CD4-positive, alpha-beta memory T cell (primary cell): ENCODE measurements around the gene VWA3B. TPM values are rescaled to one million over a fixed set of nuclear protein-coding genes. Genes with fewer than 3 reads are reported as not detected.

ENCODE experiments used
- CTCF ChIA-PET: fragments of 350-600 bp; sonication (Branson Sonifier 250); formaldehyde crosslinking; loops from one replicate; lab custom pipeline; 2021; ENCODE audit warnings: inconsistent platforms; ENCODE audit not compliant: partially characterized antibody; lab: Charles Lee
- POLR2A ChIA-PET: fragments of 350-600 bp; sonication (Branson Sonifier 250); formaldehyde crosslinking; loops from one replicate; lab custom pipeline; 2021; ENCODE audit not compliant: partially characterized antibody; lab: Charles Lee
- DNase-seq, 5 donors: peaks; one replicate each; pipeline versions ENCODE4 v3.0.0 to v3.0.0-alpha.2; 2020 to 2022; ENCODE audit warnings: mixed read lengths in 1 of 5
- H3K27ac ChIP-seq: one replicate; pipeline ENCODE4 v1.7.0; 2013; ENCODE audit warnings: low read depth, low read length
- H3K27me3 ChIP-seq: 2 replicates; pipeline ENCODE4 v1.7.0; 2013; ENCODE audit warnings: mild to moderate bottlenecking, low read length, moderate library complexity; ENCODE audit not compliant: insufficient read depth
- H3K36me3 ChIP-seq: 2 replicates; pipeline ENCODE4 v1.7.0; 2013; ENCODE audit warnings: mild to moderate bottlenecking, low read length, moderate library complexity; ENCODE audit not compliant: insufficient read depth
- H3K4me1 ChIP-seq: 2 replicates; pipeline ENCODE4 v1.7.0; 2013; ENCODE audit warnings: mild to moderate bottlenecking, low read length, moderate library complexity; ENCODE audit not compliant: insufficient read depth
- H3K4me3 ChIP-seq, 2 donors: one replicate each; pipeline ENCODE4 v1.7.0; 2013; ENCODE audit warnings: low read length in 2 of 2, mild to moderate bottlenecking in 1 of 2
- H3K9me3 ChIP-seq, 2 donors: one replicate each; pipeline ENCODE4 v1.7.0; 2013; ENCODE audit warnings: low read length in 2 of 2, control low read depth in 1 of 2; ENCODE audit not compliant: control insufficient read depth in 1 of 2
- H3K27ac Mint-ChIP-seq, 7 donors: one replicate each; pipeline ENCODE4 v1.8.0; 2020 to 2021; ENCODE audit warnings: mixed read lengths in 7 of 7, mild to moderate bottlenecking in 6 of 7, inconsistent platforms in 3 of 7, moderate library complexity in 3 of 7
- H3K27me3 Mint-ChIP-seq, 2 donors: one replicate each; pipeline ENCODE4 v1.8.0; 2020 to 2021; ENCODE audit warnings: mixed read lengths in 2 of 2
- H3K36me3 Mint-ChIP-seq, 2 donors: one replicate each; pipeline ENCODE4 v1.8.0; 2020 to 2021; ENCODE audit warnings: mixed read lengths in 2 of 2, inconsistent platforms in 1 of 2, mild to moderate bottlenecking in 1 of 2
- H3K4me1 Mint-ChIP-seq, 4 donors: one replicate each; pipeline ENCODE4 v1.8.0; 2020 to 2021; ENCODE audit warnings: mixed read lengths in 4 of 4, mild to moderate bottlenecking in 1 of 4
- H3K4me3 Mint-ChIP-seq, 8 donors: one replicate each; pipeline ENCODE4 v1.8.0; 2020 to 2021; ENCODE audit warnings: mixed read lengths in 8 of 8, mild to moderate bottlenecking in 7 of 8, moderate library complexity in 6 of 8, inconsistent platforms in 3 of 8
- H3K9me3 Mint-ChIP-seq, 8 donors: one replicate each; pipeline ENCODE4 v1.8.0; 2020 to 2021; ENCODE audit warnings: mixed read lengths in 8 of 8, mild to moderate bottlenecking in 5 of 8, inconsistent platforms in 3 of 8, moderate library complexity in 1 of 8
- intact Hi-C: fragments of 100-400 bp; cut with micrococcal nuclease; formaldehyde crosslinking; loops from one replicate; pipeline ENCODE4 v1.15.1; 2023
- polyA plus RNA-seq, 2 donors: library from polyadenylated mRNA; unstranded; fragments of 300-500 nt; fragmentation: Illumina TruSeq; gene quantifications; one replicate each; pipeline ENCODE4 v1.2.3, GENCODE V29; 2021
- total RNA-seq, 2 experiments: library from RNA; stranded (reverse); gene quantifications; one replicate each; pipeline ENCODE4 v1.2.3, GENCODE V29; 2021

VWA3B gene
- total and polyA plus RNA-seq, 4 experiments from 2014 or later, result not detected

DNA sequence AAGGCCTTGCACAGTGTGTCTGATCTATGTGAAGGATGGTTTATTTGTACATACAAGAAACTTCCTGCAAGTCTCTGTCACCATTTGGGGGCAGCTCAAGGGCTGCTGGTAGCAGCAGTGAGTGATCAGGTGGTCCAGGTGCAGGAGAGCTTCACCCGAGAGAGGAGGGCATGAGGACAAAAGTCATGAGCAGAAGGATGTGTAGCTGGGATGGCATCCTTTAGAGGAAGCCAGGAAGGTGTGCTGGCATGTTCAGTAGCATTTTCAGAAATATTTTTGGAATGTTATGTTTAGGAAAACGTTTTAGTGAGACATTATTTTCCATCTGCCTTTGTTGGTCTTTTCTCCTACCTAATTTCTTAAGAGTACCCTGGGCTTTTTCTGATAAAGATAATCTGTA lies 31.9 kb downstream of the VWA3B start:
- Mint-ChIP-seq H3K4me3 (no peak overlapping the region), H3K36me3 (no peaks in the 10 kb centered on the region), H3K27ac (no peak overlapping the region), H3K27me3 (peaks cover 18 to 25% of the 10 kb centered on the region in 2 donors), H3K9me3 (peaks cover 0 to 10% (median 5%) of the 10 kb centered on the region in 8 donors), H3K4me1 (peaks cover 0 to 7% (median 2%) of the 10 kb centered on the region in 4 donors)
- H3K4me1 ChIP-seq, result no peaks in the 10 kb centered on the region
- no peaks in the 10 kb centered on the region for H3K9me3 ChIP-seq
- H3K27me3 ChIP-seq, result no peaks in the 10 kb centered on the region
- ChIA-PET POLR2A (no interaction called here), CTCF (interaction anchor here (0.9 kb wide), 1 partner anchor 312 kb away, joined by 3 read pairs; no protein-coding TSS in a partner anchor)
- no peak overlapping the region for H3K27ac ChIP-seq
- no peak overlapping the region for H3K4me3 ChIP-seq
- DNase-seq, result no peak
- intact Hi-C loops, result no loop called here
- no peaks in the 10 kb centered on the region for H3K36me3 ChIP-seq

- Mint-ChIP-seq H3K4me3 (no peak overlapping the region), H3K9me3 (peaks cover 0 to 3% (median 0%) of the 10 kb centered on the region in 8 donors), H3K27ac (no peak overlapping the region), H3K36me3 (no peaks in the 10 kb centered on the region), H3K27me3 (peaks cover 19 to 22% of the 10 kb centered on the region in 2 donors), H3K4me1 (peaks cover 0 to 7% (median 3%) of the 10 kb centered on the region in 4 donors)
- intact Hi-C loops, result no loop called here
- no peak overlapping the region for H3K27ac ChIP-seq
- no peaks in the 10 kb centered on the region for H3K4me1 ChIP-seq
- H3K27me3 ChIP-seq, result no peaks in the 10 kb centered on the region
- no peak overlapping the region for H3K4me3 ChIP-seq
- ChIA-PET POLR2A (no interaction called here), CTCF (no interaction called here)
- DNase-seq, result no peak
- H3K9me3 ChIP-seq, result no peaks in the 10 kb centered on the region
- H3K36me3 ChIP-seq, result no peaks in the 10 kb centered on the region
These were observed 34.2 kb downstream of the VWA3B start for GRCh38 chr2:98121149-98121548.

DNA sequence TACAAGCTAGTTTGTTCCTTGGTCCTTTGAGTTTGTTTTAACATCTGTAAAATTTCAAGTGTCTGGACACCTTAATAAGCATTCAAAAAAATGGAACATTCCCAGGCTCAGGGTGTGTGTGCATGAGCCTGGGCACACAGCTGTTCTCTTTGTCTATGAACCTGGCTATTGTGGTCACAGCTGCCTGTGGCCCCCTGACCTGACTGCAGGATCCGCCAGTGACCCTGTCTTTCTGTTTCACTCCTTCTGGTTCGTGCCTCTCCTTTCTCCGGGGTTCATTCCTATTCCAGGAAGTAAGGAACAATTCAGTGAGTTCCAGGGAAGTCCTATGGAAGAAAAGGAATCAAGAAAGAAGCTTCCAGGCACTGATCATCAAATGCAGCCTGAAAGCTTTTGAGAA lies 35.6 kb downstream of the VWA3B start:
- intact Hi-C loops, result no loop called here
- Mint-ChIP-seq H3K27ac (no peak overlapping the region), H3K9me3 (no peaks in the 10 kb centered on the region), H3K27me3 (peaks cover 16 to 20% of the 10 kb centered on the region in 2 donors), H3K4me3 (no peak overlapping the region), H3K4me1 (peaks cover 0 to 7% (median 3%) of the 10 kb centered on the region in 4 donors), H3K36me3 (no peaks in the 10 kb centered on the region)
- Histone ChIP-seq H3K4me3 (no peak overlapping the region), H3K36me3 (no peaks in the 10 kb centered on the region), H3K27ac (no peak overlapping the region), H3K27me3 (no peaks in the 10 kb centered on the region), H3K9me3 (no peaks in the 10 kb centered on the region), H3K4me1 (no peaks in the 10 kb centered on the region)
- DNase-seq, result no peak
- ChIA-PET CTCF (no interaction called here), POLR2A (no interaction called here)

DNA sequence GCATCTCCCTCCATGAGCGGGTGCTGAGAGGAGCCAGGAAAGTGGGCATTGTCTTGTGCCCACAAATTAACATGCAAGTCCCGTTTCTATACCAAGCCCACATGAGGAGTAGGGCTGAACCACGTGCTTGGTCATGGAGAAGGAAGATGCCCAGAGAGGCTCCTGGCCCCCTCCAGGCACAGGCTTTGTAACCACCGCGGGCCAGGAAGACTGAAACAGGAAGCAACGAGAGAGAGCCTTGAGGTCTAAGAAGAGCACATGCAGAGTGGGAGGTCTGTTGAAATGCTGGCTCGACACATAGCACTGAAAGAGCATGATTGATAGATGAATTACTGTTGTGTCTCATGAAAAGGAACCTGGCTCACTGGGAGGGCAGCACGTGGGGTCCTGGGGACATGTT lies 36.3 kb downstream of the VWA3B start:
- intact Hi-C loops, result no loop called here
- H3K9me3 ChIP-seq, result no peaks in the 10 kb centered on the region
- Mint-ChIP-seq H3K27ac (no peak overlapping the region), H3K9me3 (no peaks in the 10 kb centered on the region), H3K27me3 (peaks cover 12 to 18% of the 10 kb centered on the region in 2 donors), H3K4me1 (peaks cover 0 to 7% (median 3%) of the 10 kb centered on the region in 4 donors), H3K36me3 (no peaks in the 10 kb centered on the region), H3K4me3 (no peak overlapping the region)
- no peaks in the 10 kb centered on the region for H3K27me3 ChIP-seq
- H3K4me1 ChIP-seq, result no peaks in the 10 kb centered on the region
- H3K27ac ChIP-seq, result no peak overlapping the region
- ChIA-PET CTCF (no interaction called here), POLR2A (no interaction called here)
- H3K4me3 ChIP-seq, result no peak overlapping the region
- DNase-seq, result no peak
- no peaks in the 10 kb centered on the region for H3K36me3 ChIP-seq

- H3K36me3 Mint-ChIP-seq, result no peaks in the 10 kb centered on the region
- no peaks in the 10 kb centered on the region for H3K9me3 Mint-ChIP-seq
- intact Hi-C loops, result no loop called here
- no peak overlapping the region for H3K4me3 Mint-ChIP-seq
- ChIA-PET POLR2A (interaction anchor here (0.7 kb wide), 1 partner anchor 128 kb away, joined by 3 read pairs; no protein-coding TSS in a partner anchor), CTCF (no interaction called here)
- H3K4me1 ChIP-seq, result no peaks in the 10 kb centered on the region
- no peaks in the 10 kb centered on the region for H3K36me3 ChIP-seq
- no peak overlapping the region for H3K27ac Mint-ChIP-seq
- peaks cover 15 to 24% of the 10 kb centered on the region in 2 donors for H3K27me3 Mint-ChIP-seq
- H3K9me3 ChIP-seq, result no peaks in the 10 kb centered on the region
- H3K4me1 Mint-ChIP-seq, result peaks cover 0 to 7% (median 3%) of the 10 kb centered on the region in 4 donors
- no peak overlapping the region for H3K27ac ChIP-seq
- no peak overlapping the region for H3K4me3 ChIP-seq
- no peaks in the 10 kb centered on the region for H3K27me3 ChIP-seq
- no peak for DNase-seq
These were observed 39.1 kb downstream of the VWA3B start for GRCh38 chr2:98126061-98126460.

DNA sequence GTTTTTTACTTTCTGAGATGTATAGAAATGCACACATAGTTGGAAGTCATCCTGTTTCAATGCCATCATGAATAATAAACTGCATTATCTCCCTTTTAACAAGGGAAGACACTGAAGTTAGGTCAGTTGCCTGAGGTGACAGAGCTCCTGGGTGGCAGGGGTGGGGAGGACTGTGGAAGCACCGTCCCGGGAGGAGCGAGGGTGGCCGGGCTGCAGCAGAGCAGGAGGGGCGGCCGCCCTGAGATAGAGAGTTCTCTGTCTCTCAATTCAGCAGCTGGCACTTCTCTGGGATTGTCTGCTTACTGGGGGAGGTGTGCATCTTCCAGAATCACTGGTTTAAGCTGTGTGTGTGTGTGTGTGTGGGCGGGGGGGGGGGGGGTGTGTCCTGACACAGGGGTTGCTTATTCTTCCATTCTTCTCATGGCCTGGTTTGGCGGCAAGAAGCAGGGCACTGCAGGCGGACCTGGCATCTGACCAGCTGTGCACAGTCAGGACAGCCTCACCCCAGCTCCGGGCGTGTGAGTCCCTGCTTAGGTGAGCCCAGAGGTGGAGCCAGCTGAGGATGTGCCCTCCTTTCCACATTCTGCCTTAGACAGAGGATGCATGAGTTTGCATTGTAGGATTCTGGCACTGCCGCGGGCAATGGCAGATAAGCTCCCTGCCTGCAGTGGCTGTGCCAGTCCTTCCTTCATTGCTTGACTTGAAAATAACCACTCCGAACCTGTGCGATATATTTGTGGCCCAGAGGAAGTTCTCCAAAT lies 40.4 kb downstream of the VWA3B start:
- POLR2A ChIA-PET, result no interaction called here
- Histone ChIP-seq H3K27ac (no peak overlapping the region), H3K36me3 (no peaks in the 10 kb centered on the region), H3K4me3 (no peak overlapping the region), H3K4me1 (no peaks in the 10 kb centered on the region), H3K9me3 (no peaks in the 10 kb centered on the region), H3K27me3 (no peaks in the 10 kb centered on the region)
- CTCF ChIA-PET, result no interaction called here
- H3K4me3 Mint-ChIP-seq, result no peak overlapping the region
- H3K36me3 Mint-ChIP-seq, result no peaks in the 10 kb centered on the region
- H3K4me1 Mint-ChIP-seq, result peaks cover 0 to 7% (median 3%) of the 10 kb centered on the region in 4 donors
- intact Hi-C loops, result no loop called here
- H3K27ac Mint-ChIP-seq, result no peak overlapping the region
- no peaks in the 10 kb centered on the region for H3K9me3 Mint-ChIP-seq
- peaks cover 18 to 22% of the 10 kb centered on the region in 2 donors for H3K27me3 Mint-ChIP-seq
- DNase-seq, result no peak

- POLR2A ChIA-PET, result no interaction called here
- CTCF ChIA-PET, result no interaction called here
- no peak overlapping the region for H3K4me3 ChIP-seq
- no peaks in the 10 kb centered on the region for H3K4me1 ChIP-seq
- Mint-ChIP-seq H3K27me3 (peaks cover 13 to 20% of the 10 kb centered on the region in 2 donors), H3K27ac (peak overlapping the region in 1 of 7 donors; percentile 32), H3K4me3 (no peak overlapping the region), H3K36me3 (no peaks in the 10 kb centered on the region), H3K9me3 (no peaks in the 10 kb centered on the region), H3K4me1 (peaks cover 0 to 3% (median under 1%) of the 10 kb centered on the region in 4 donors)
- H3K27ac ChIP-seq, result no peak overlapping the region
- H3K36me3 ChIP-seq, result no peaks in the 10 kb centered on the region
- no peaks in the 10 kb centered on the region for H3K9me3 ChIP-seq
- no peaks in the 10 kb centered on the region for H3K27me3 ChIP-seq
- no peak for DNase-seq
- intact Hi-C loops, result no loop called here
These were observed 41.7 kb downstream of the VWA3B start for GRCh38 chr2:98128556-98129109.
